CD1c-positive myeloid dendritic cell (primary cell): ENCODE results near the gene APOBR.
"Not testable (repeated sequence)": the region's sequence is repeated elsewhere in the genome, so short reads cannot be mapped to it uniquely, and the experiment has no call there.

Source experiments
- DNase-seq: peaks from one replicate; pipeline ENCODE4 v3.0.0-alpha.2; 2016; ENCODE audit errors: extremely low spot score

Gene APOBR

DNA sequence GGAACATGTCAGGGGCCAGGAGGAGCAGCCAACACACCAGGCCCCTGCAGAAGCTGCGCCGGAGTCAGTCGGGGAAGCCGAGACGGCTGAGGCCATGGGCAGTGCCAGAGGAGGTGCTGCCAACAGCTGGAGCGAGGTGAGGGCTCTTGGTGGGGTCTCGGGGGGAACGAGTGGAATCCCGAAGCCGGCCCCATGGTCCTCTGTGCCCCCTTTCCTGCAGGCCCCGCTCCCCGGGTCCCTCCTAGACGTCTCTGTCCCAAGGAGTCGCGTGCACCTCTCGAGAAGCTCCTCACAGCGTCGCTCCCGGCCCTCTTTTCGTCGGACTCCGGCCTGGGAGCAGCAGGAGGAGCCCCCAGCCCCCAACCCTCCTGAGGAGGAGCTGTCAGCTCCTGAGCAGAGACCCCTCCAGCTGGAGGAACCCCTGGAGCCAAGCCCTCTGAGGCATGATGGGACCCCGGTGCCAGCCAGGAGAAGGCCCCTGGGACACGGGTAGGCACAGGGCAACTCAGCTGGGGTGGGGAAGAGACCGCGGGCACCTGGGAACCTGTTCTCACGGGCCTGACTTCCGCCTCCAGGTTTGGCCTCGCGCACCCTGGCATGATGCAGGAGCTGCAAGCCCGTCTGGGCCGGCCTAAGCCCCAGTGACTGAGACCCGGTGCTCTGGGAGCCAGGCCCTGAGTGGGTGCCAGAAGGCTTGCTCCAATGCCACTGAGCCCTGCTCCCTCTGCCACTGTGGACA is 3.6 kb downstream of the APOBR start:
- DNase-seq: no peak

DNA sequence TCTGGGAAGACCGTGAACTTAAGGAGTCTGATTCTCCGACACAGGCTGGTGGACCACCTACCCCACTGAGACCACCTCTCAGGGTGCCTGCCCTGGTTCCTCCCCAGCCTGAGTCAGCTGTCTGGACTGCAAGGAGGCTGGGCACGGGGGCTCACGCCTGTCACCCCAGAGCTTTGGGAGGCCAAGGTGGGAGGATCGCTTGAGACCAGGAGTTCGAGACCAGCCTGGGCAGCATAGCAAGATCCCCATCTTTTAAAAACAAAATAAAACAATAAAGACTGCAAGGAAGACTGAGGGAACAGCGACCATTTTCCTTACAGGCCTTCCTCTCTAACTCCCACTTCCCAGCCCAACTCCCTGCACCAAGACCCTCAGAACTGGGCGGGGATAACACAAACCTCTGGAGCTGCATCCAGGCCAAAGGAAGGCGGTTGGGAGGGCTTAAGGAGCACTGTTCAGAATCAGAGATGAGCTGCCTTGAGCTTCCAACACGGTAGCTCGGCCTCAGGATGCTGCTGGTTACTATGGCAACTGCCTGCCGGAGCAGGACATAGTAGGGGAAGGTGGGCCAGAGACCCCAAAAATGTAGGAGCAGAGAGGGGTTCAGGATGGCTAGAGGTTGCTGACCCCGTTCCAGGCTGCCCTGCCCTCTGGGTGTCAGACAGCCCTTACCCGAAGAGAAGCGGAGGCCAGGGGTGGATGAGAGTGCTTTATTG is 4.4 kb downstream of the APOBR start:
- DNase-seq: no peak

DNA sequence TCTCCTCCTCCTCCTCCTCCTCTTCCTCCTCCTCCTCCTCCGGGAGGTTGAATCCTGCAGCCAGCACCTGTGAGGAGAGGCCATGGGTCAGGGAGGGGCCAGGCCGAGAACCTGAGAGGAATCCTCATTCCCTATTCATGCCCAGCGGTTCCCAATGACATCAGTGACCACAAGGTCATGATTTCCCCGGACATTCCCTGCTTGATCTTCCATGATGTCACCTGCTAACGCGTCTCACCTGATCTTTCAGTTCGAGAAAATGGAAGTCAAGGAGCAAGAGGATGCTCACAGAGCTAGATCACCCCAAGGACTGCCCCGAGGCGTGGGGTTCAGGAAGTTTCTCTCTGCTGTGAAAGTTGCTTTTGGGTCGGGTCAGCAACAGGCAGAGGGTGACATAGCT is 5.4 kb downstream of the APOBR start:
- no peak for DNase-seq

DNA sequence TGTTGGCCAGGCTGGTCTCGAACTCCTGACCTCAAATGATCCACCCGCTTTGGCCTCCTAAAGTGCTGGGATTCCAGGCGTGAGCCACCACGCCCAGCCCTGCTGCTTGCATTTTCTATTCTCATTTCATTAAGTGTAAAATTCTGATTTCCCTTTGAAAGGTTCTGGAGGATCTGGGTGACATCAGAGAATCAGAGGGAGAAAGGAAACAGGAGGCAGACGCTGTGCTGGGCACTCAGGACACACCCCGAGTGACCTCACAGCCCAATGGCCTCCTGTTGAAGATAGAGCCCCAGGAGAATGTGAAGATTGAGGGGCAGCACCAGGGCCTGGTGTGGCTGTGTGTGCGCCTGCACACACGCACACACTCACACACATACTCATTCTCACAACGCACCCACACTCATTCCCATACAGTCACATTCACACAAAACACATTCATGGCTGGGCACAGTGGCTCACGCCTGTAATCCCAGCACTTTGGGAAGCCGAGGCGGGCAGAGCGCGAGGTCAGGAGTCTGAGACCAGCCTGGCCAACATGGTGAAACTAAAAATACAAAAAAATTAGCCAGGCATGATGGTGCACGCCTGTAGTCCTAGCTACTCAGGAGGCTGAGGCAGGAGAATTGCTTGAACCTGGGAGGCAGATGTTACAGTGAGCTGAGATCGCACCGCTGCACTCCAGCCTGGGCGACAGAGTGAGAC is 6.2 kb downstream of the APOBR start:
- DNase-seq: not testable (repeated sequence)

DNA sequence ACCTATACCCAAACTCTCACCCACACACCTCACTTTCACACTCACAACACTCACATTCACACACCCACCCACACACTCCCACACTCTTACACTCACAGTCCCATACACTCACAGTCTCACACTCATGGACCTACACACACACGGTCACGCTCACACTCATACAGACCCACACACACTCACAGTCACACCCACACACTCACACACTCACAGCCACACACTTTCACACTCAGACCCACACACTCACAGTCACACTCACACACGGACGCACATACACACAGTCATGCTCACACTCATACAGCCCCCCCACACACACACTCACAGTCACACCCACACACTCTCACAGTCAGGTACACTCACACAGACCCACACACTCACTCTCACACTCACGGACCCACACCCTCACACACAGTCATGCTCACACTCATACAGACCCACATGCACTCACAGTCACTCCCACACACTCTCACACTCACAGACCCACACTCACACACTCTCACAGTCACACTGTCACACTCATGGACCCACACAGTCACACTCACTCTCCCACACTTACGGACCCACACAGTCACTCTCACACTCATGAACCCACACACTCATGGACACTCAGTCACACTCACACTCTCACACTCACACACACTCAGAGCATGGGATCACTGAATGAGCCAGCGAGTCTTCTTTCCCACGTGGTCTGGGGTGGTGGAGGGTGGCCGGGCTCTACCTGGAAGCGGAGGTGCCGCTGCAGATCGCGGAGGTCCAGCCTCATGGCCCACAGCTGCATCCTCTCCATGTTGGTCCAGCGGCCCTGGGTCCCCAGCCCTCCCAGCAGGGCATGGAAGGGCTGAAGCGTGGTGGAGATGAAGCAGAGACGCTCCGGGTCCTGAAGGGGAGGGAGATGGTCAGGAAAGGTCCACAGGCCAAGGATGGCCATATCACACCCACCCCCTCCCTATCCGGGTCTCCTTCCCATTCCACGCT is 7.1 kb downstream of the APOBR start:
- no peak for DNase-seq

DNA sequence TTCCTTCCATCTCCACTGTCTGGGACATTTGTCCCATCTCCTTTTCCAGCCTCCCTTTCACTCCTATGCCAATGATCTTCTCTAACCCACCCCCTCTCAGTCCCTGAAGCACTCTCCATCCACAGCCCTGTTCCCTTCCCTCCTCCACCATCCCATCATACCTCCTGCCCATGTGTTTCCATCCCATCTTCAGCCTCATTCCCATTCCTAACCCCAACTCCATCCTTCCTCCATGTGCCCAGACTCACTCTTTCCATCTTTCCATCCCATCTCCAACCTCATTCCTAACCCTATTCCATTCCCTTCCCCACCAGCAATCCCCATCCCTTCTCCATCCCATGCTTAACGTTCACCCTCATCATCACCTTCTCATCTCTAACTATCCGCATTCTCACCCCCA is 7.8 kb downstream of the APOBR start:
- no peak for DNase-seq

DNA sequence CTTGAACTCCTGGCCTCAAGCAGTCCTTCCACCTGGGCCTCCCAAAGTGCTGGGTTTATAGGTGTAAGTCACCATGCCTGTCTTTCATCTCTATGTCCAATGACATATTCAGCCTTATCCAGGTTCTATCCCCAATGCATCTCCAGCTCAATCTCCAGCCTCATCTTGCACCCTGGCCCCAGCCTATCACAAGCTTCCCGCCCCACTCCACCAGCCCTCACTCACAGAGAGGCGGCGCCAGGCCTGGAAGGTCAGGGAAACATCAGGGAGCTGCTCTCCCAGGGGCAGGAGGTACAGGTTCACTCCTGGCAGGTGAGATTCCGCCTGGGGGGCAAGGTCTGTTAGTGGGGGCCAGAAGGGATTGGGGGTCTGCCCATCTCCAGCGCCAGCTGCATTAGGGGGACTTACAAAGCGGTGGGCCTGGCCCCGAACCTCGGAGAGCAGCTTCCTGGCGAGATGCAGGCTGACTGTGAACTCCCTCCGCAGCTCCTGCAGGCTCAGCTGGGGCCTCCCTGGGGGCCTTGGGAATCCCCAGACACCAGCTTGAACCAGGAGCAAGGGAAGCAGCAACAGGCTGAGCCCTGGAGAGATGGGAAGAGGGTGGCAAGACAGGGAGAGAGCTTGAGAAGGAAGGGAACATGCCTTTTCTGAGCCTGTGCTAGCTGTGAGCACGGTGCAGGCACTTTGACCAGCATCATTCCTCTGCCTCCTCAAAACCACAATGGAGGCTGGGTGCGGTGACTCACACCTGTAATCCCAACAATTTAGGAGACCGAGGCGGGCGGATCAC is 9.2 kb downstream of the APOBR start:
- no peak for DNase-seq

DNA sequence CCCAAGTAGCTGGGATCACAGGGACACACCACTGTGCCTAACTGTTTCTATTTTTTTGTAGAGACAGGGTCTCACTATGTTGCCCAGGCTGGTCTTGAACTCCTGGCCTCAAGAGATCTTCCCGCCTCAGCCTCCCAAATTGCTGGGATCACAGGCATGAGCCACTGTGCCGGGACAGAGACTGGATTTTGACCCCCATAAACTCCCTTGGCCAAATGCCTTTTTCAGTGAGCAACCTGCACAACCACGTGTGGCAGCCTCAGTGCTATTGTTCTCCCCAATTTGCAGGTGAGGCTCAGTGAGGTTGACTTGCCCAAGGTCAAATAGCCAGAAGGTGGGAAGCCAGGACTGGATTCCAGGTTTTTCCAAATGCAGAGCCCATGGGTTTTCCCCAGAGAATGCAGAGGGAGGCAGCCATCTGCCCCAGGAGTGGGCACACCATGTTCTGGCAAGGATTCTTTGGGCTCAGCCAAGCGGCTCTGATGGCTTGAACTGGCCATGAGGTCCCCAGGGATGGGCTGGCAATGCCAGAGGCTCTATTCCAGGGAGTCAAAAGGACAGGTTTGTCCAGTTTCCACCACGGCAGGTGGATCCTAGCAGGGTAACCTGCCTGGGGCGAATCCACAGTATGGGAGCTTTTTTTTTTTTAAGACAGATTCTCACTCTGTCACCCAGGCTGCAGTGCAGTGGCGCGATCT is 10.4 kb downstream of the APOBR start:
- DNase-seq: no peak

DNA sequence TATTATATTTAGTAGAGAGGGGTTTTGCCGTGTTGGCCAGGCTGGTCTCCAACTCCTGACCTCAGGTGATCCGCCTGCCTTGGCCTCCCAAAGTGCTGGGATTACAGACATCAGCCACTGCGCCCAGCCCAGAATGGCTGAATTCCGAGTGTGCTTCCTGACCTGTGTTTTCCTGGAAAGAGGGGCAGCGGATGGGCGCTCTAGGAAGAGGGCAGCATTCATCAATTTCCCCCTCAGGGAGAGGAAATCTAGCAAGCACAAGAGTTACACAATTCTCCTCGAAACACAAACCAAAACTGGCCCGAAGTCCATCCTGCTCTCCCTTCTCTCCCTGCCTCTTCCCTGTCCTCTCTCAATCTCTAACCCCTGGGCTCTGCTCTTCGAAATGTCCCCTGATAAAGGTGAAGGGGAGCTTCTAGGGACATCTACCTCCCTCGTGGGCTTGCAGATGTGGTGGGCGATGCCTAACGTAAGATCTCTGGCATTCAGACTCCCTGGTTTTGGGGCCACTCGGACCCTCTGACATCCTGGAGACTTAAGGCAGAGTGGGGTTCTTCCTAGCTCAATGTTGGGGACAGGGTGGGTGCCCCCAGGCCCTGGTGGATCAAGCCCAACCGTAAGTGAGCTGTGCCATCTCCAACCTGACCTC is 11.2 kb downstream of the APOBR start:
- DNase-seq: no peak

DNA sequence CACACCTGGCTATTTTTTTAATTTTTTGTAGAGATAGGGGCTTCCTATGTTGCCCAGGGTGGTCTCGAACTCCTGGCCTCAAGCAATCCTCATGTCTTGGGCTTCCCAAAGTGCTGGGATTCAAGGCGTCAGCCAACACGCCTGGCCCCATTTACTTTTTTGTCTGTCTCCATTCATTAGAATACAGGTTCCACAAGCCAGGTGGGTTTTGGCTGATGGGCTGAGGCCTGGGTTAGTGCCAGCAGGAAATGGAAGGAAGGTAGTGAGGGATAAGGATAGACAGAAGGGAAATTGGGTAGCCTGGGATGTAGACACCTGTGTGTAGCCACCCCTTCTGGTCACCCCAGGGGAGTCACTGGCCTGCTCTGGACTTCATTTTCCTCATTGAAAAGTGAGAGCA is 16.6 kb downstream of the APOBR start:
- no peak for DNase-seq

DNA sequence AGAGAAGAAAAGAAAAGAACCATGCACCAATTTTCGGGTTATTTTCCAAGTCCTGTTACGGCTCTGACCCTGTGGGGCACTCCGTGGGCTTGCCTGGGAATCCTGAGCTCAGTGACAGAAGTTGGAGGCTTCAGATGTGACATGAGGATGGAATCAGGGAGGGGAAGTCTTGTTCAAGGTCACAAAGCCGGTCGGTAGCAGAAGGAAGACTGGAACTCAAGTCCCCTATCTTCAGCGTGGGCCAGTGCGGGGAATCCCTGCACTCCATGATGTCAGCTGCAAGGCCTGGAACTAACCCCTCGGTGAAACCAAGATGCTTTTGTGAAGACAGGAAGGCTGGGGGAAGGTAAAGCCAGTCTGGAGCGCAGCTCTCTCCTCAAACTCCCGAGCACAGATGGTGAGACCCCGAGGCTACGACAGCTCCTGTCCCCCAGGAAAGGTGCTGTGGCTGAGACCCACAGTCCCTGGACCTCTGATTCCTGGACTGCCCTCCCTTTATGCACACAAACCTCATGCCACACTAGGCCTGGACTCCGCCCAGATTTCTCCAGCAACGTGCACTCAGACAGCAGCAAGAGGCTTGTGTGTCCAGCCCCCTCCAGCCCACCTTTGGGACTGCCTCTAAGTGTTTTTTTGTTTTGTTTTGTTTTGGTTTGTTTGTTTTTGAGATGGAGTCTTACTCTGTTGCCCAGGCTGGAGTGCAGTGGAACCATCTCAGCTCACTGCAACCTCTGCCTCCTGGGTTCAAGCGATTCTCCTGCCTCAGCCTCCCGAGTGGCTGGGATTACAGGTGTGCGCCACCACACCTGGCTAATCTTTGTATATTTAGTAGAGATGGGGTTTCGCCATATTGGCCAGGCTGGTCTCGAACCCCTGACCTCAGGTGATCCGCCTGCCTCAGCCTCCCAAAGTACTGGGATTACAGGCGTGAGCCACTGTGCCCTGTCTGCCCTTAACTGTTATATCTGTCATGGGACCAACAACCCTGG is 17.7 kb downstream of the APOBR start:
- no peak for DNase-seq

DNA sequence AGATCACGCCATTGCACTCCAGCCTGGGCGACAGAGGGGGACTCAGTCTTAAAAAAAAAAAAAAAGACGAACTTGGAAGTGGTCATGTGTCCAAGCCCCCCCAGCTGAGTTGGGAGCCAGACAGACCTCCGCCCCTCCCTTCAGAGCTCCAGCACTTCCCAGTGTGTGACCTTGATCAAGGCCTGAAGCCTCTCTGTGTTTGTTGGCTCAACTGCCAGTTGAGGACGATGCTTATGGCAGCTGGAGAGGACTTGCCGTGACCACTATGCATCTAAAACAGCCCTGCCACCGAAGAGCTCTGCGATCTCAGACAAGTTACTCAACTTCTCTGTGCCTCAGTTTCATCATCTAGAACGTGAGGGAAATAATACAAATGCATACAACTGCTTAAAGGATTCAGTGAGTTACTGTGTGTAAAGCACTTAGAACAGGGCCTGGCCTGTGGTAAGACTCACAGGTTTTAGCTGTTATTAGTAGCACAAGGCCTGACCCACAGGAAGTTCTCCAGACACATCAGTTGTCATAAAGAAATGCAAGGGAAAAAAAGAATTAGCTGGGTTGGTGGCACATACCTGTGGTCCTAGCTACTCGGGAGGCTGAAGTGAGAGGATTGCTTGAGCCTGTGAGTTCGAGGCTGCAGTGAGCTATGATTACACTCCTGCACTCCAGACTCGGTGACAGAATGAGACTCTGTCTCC is 19.2 kb downstream of the APOBR start:
- no peak for DNase-seq

DNA sequence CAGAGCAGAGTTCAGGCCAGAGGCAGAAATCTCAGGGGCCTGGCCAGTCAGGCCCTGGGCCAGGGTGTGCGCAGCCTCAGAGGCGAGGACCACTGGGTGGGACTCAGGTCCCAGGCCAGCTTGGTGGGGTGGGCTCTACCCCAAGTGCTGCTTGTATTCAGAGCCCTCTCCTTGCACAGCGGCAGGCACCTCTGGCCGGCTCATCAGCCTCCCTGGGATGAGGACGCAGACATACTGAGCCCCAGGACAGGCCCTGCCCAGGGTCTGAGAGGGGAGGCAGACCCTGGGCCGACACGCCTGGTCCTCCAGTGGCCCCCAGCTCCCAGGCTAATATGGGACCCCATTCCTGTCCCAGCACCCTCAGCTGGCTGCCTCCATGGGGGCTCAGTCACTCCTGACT is 19.8 kb downstream of the APOBR start:
- no peak for DNase-seq

DNA sequence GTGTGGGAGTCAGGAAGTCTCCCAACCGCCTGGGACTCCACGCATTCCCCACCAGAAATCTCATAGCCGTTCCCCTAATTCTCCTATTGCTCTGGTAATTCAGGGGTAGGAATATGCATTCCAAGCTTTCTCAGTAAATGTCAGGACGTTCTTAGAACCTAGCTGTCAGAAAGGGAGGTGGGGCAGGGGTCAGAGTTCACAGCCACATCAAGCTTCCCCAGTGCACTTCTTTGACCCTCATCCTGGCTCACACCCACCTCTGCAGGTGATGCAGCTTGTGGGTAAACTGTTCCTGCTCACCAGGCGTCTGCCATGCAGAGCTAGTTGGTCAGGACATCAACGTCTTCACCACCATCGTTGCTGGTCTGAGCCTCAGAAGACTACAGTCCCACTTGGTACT is 26.2 kb downstream of the APOBR start:
- no peak for DNase-seq

DNA sequence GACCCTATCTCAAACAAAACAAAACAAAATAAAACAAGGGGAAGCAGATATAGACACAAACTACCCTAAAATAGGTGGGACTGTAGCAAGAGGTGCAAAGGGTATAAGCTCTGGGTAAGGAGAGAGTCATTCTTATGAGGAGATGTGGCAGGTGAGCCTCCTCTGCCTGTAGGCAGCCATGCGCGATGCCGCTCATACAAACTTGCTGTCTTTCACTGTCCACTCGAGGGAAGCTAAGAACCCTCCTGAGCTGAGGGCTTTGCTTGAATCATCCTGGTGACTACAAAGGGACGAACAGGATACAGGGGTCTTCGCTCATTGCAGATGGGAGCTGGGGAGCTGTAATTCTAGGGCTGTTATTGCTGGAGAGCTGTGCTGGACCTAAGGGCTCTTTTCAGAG is 27.0 kb downstream of the APOBR start:
- no peak for DNase-seq

DNA sequence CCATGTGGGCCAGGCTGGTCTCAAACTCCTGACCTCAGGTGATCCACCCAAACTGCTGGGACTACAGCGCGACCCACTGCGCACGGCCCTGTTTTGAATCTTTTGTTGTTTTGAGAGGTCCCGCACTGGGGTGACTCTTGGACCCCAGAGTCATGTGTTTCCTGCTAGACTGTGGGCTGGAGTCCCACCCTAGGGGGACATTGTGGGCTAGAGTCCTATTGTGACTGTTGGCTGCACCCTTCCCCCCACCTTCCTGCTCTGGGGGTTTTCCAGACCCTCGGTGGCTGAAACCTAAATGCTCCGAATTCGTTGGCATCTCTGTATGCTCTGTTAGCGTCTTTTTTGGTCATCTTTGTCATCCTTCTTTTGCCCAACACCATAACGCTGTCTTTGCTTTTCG is 28.3 kb downstream of the APOBR start:
- DNase-seq: no peak

DNA sequence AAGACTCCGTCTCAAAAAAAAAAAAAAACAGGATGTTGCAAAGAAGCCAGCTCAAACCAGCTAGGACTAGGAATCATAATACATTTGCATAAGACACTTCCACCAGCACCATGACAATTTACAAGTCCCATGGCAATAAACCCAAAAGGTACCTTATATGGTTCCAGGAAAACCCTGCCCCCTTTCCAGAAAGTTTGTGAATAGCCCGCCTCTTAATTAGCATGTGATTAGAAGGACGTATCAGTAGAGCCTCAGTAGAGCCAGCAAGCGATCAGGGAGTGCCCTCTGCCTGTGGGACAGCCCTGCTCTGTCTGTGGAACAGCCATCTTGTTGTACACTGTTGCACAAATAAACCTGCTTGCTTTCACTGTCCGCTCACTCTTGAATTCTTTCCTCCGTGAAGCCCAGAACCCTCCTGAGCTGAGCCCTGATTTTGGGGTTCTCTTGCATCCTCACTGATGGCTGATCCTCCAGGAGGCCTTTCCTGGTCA is 30.3 kb downstream of the APOBR start:
- peak; percentile 44 for DNase-seq
